GM18951 (cell line): Measurements from ENCODE around the gene CSNK2A2.

Source experiments
- POLR2A ChIP-seq: IDR thresholded peaks from 4 replicates; pipeline ENCODE4 v1.6.1; 2011; ENCODE audit warnings: mild to moderate bottlenecking; ENCODE audit not compliant: insufficient read length, insufficient read depth; ENCODE audit errors: extremely low read depth
- in situ Hi-C: fragments of 300-500 bp; cut with MboI; formaldehyde crosslinking; loops from one replicate; pipeline ENCODE4 v1.12.0; 2022; ENCODE audit warnings: low sequenced_read_pairs, mixed read lengths, inconsistent platforms; ENCODE audit not compliant: unreplicated experiment

Gene CSNK2A2

GRCh38 chr16:58124601-58124915 lies 73.3 kb downstream of the CSNK2A2 start:
- in situ Hi-C loops = no loop called here
- TF ChIP-seq POLR2A = no peak

- TF ChIP-seq POLR2A = no peak
These were observed 73.9 kb downstream of the CSNK2A2 start for GRCh38 chr16:58123896-58124600.

GRCh38 chr16:58121132-58121531 lies 76.8 kb downstream of the CSNK2A2 start:
- no peak for TF ChIP-seq POLR2A
- in situ Hi-C loops = no loop called here

More at GRCh38 chr16:58123896-58124600, 73.9 kb downstream of the CSNK2A2 start:
- in situ Hi-C loops = no loop called here

- in situ Hi-C loops = no loop called here
- no peak for TF ChIP-seq POLR2A
These were observed 77.7 kb downstream of the CSNK2A2 start for GRCh38 chr16:58120234-58120633.

- in situ Hi-C loops = no loop called here
These were observed 78.4 kb downstream of the CSNK2A2 start for GRCh38 chr16:58119509-58119845.

GRCh38 chr16:58118801-58119508 lies 79.0 kb downstream of the CSNK2A2 start:
- no peak for TF ChIP-seq POLR2A
- in situ Hi-C loops = no loop called here

More at GRCh38 chr16:58119509-58119845, 78.4 kb downstream of the CSNK2A2 start:
- no peak for TF ChIP-seq POLR2A

GRCh38 chr16:58116529-58116928 lies 81.4 kb downstream of the CSNK2A2 start:
- in situ Hi-C loops = no loop called here
- no peak for TF ChIP-seq POLR2A

GRCh38 chr16:58116081-58116480 lies 81.8 kb downstream of the CSNK2A2 start:
- in situ Hi-C loops = no loop called here
- no peak for TF ChIP-seq POLR2A

GRCh38 chr16:58114827-58115825 lies 82.8 kb downstream of the CSNK2A2 start:
- TF ChIP-seq POLR2A = no peak
- in situ Hi-C loops = no loop called here

GRCh38 chr16:58111302-58111627 lies 86.6 kb downstream of the CSNK2A2 start:
- TF ChIP-seq POLR2A = no peak
- in situ Hi-C loops = no loop called here

GRCh38 chr16:58110571-58111301 lies 87.2 kb downstream of the CSNK2A2 start:
- in situ Hi-C loops = no loop called here
- no peak for TF ChIP-seq POLR2A

GRCh38 chr16:58109881-58110280 lies 88.0 kb downstream of the CSNK2A2 start:
- TF ChIP-seq POLR2A = no peak
- in situ Hi-C loops = no loop called here

GRCh38 chr16:58109330-58109729 lies 88.6 kb downstream of the CSNK2A2 start:
- TF ChIP-seq POLR2A = no peak
- in situ Hi-C loops = no loop called here
